Adrenal gland (tissue), 12 donors: ENCODE results near the gene C12orf50. TPM values are rescaled to one million over a fixed set of nuclear protein-coding genes. Genes with fewer than 3 reads are reported as not detected.
"Not testable (repeated sequence)": the region's sequence is repeated elsewhere in the genome, so short reads cannot be mapped to it uniquely, and the experiment has no call there.

Experiments
- DNase-seq, 7 donors: peaks; one replicate each; pipeline ENCODE4 v3.0.0-alpha.2; 2019 to 2020
- H3K27ac ChIP-seq, 5 donors: fragments of 200-600 bp; sonication (generic) in 4 of 5; 1 replicate in 3 of 5; 2 replicates in 2 of 5; pipeline versions ENCODE4 v1.5.1 to v1.8.0; 2016 to 2020; ENCODE audit warnings: mild to moderate bottlenecking in 1 of 5
- H3K27me3 ChIP-seq: fragments of 200-600 bp; 2 replicates; pipeline ENCODE4 v1.8.0; 2021
- H3K36me3 ChIP-seq, 2 donors: fragments of 200-600 bp; replicated peaks in 1 of 2; 1 replicate in 1 of 2; 2 replicates in 1 of 2; pipeline versions ENCODE4 v1.5.1 to v1.8.0; 2018 to 2022
- H3K4me1 ChIP-seq, 2 donors: fragments of 200-600 bp; replicated peaks in 1 of 2; 1 replicate in 1 of 2; 2 replicates in 1 of 2; pipeline versions ENCODE4 v1.5.1 to v1.8.0; 2018 to 2021
- H3K4me3 ChIP-seq, 4 donors: fragments of 200-600 bp; sonication (generic) in 3 of 4; one replicate each; pipeline ENCODE4 v1.5.1; 2016 to 2018
- H3K9me3 ChIP-seq, 3 donors: fragments of 200-600 bp; sonication (generic) in 1 of 3; replicated peaks in 1 of 3; 1 replicate in 2 of 3; 2 replicates in 1 of 3; pipeline versions ENCODE4 v1.5.1 to v1.8.0; 2016 to 2021
- POLR2A ChIP-seq, 2 donors: fragments of 450-650 bp; IDR thresholded peaks; one replicate each; pipeline ENCODE4 v1.6.1; 2017; ENCODE audit warnings: antibody characterized with exemption in 2 of 2, mild to moderate bottlenecking in 2 of 2, moderate library complexity in 1 of 2
- WGBS, 4 donors: extraction: QIAGEN DNeasy Blood & Tissue Kit in 2 of 4; methylation state at CpG; one replicate each; pipeline versions ENCODE4 v1.1.5 to v1.1.7; 2013 to 2017; 5-methylcytosine and 5-hydroxymethylcytosine counted together
- intact Hi-C, 2 donors: fragments of 100-400 bp; cut with DNase I; formaldehyde crosslinking; loops; one replicate each; pipeline versions ENCODE4 v1.14.1 to v1.15.0; 2022 to 2023
- polyA plus RNA-seq, 3 donors: library from polyadenylated mRNA; stranded (reverse); fragments of 200-250 nt in 2 of 3; fragments of 350-450 nt in 1 of 3; fragmentation: Illumina TruSeq in 1 of 3; extraction: RNeasy Lipid Tissue Mini Kit (QIAGEN cat#74804) in 1 of 3; gene quantifications; one replicate each; pipeline ENCODE4 v1.2.3, GENCODE V29; 2013 to 2014
- total RNA-seq, 9 donors: library from RNA; depleted of rRNA in 4 of 9; stranded (reverse); fragments of >200 nt in 4 of 9; fragments of 120-200 nt in 1 of 9; fragmentation: NEBNext Ultra II Directional in 1 of 9; extraction: Animal tissue kit (Norgen Biotek cat#: 25700) in 1 of 9; gene quantifications; one replicate each; pipeline versions ENCODE4 v1.1.0 to v1.2.4, GENCODE V29; 2013 to 2023
- TF ChIP-seq, protein P1 (sequence below), 6 experiments: fragments of 450-650 bp in 4 of 6; fragments of 200-600 bp in 2 of 6; sonication (generic) in 1 of 6; IDR thresholded peaks; 1 replicate in 5 of 6; 2 replicates in 1 of 6; pipeline versions ENCODE4 v1.5.1 to v1.8.0; 2016 to 2021; ENCODE audit warnings: antibody characterized with exemption in 6 of 6, mild to moderate bottlenecking in 2 of 6, moderate library complexity in 1 of 6
- donor health status: healthy with polysubstance abuse.
- donor health status: Bipolar disorder and iron deficiency.
- donor health status: DM: yes; HTN: yes; CAD: no.
- donor health status: DM: no; HTN: no; CAD: no.
- donor health status: DM: no; HTN: no; CAD: no.
- donor health status: DM: yes; HTN: yes; CAD: no.

Gene C12orf50
- total and polyA plus RNA-seq, 12 donors = 0.04 to 1.4 (median 0.16) TPM; not detected in 2

DNA sequence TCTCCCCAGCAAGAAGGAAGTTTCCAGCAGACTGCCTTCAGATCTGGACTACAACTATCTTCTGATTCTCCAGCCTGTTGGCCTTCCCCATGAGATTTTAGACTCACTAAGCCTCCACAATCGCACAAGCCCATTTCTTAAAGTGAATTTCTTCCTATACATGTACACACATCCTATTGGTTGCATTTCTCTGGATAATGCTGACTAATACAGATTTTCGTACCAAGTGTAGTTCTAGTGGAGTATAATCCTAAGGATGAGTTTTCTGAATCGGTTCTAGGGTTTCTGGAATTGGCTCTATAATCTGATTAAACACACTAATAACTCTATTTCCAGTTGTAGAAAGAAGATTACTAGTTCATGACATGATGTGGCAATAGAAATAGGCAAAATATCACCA is 53.3 kb downstream of the C12orf50 start:
- no peaks in the 10 kb centered on the region for H3K9me3 ChIP-seq
- WGBS, 4 donors = 72 to 79% (median 75%) methylated on average over 3 of the region's 3 CpGs
- no peaks in the 10 kb centered on the region for H3K27me3 ChIP-seq
- intact Hi-C loops = no loop called here
- no peaks in the 10 kb centered on the region for H3K36me3 ChIP-seq
- no peaks in the 10 kb centered on the region for H3K4me1 ChIP-seq
- no peak for TF ChIP-seq POLR2A (IDR thresholded peaks at IDR 0.05)
- TF ChIP-seq, protein P1, sequence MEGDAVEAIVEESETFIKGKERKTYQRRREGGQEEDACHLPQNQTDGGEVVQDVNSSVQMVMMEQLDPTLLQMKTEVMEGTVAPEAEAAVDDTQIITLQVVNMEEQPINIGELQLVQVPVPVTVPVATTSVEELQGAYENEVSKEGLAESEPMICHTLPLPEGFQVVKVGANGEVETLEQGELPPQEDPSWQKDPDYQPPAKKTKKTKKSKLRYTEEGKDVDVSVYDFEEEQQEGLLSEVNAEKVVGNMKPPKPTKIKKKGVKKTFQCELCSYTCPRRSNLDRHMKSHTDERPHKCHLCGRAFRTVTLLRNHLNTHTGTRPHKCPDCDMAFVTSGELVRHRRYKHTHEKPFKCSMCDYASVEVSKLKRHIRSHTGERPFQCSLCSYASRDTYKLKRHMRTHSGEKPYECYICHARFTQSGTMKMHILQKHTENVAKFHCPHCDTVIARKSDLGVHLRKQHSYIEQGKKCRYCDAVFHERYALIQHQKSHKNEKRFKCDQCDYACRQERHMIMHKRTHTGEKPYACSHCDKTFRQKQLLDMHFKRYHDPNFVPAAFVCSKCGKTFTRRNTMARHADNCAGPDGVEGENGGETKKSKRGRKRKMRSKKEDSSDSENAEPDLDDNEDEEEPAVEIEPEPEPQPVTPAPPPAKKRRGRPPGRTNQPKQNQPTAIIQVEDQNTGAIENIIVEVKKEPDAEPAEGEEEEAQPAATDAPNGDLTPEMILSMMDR (IDR thresholded peaks at IDR 0.05) = no peak
- DNase-seq = no peak
- H3K4me3 ChIP-seq = no peak overlapping the region
- H3K27ac ChIP-seq = no peak overlapping the region

DNA sequence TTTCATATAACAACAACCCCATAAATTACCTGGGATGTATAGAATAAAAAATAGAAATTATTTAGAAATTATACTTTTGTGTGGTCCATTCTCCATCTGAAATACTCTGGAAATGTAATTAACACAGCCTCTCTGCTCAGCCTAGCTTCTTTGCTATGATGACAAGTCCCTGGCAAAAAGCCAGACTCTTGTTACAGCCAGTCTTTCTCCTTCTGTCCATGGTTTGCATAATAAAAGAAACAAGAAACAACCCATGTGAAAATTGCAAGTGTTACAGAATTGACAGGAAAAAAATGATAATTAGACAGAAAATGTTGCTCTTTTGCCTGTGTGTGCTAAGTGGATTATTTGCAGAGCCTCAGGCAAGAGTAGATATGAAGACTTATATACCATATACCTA is 61.3 kb downstream of the C12orf50 start:
- no peaks in the 10 kb centered on the region for H3K4me1 ChIP-seq
- DNase-seq = peak in 1 of 7 donors; percentile 7
- H3K27me3 ChIP-seq = no peaks in the 10 kb centered on the region
- TF ChIP-seq, protein P1 (IDR thresholded peaks at IDR 0.05) = no peak
- no peak for TF ChIP-seq POLR2A (IDR thresholded peaks at IDR 0.05)
- peaks cover 0 to 6% (median 0%) of the 10 kb centered on the region in 3 donors for H3K9me3 ChIP-seq
- intact Hi-C loops = no loop called here
- no peak overlapping the region for H3K27ac ChIP-seq
- no peaks in the 10 kb centered on the region for H3K36me3 ChIP-seq
- no peak overlapping the region for H3K4me3 ChIP-seq

DNA sequence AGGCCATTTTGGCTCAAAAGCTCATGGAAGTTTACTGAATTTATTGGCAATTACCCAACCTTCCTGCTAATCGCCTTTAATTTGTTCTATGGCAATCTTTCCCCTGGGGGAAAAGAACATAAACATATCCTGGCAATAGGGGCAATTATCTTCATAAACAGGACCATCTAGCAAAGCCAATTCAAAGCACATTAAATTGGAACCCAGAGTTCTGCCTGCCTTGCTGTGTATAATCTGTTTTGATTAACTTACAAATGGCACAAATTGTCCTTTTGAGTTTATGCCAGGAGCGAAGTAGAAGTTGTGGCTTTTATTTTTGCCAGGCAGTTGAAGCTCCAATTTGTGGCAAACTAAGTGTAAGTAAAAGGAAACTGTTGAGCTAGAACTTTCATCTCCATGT is 68.6 kb downstream of the C12orf50 start:
- TF ChIP-seq, protein P1 (IDR thresholded peaks at IDR 0.05) = no peak
- TF ChIP-seq POLR2A (IDR thresholded peaks at IDR 0.05) = no peak
- 50 to 52% (median 51%) methylated on average over 2 of the region's 2 CpGs for WGBS, 4 donors

DNA sequence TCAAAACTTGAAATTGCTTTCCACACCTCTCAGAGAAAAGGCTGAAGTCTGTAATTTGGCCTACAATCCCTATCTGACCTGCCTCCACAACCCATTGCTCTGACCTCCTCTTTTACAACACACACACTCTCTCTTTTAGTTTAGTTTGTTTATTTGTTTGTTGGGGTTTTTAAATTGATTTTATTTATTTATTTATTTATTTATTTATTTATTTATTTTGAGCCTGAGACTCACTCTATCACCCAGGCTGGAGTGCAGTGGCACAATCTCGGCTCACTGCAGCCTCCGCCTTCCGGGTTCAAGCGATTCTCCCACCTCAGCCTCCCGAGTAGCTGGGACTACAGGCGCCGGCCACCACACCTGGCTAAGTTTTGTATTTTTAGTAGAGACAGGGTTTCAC is 75.2 kb downstream of the C12orf50 start:
- H3K9me3 ChIP-seq, H3K4me1 ChIP-seq, H3K4me3 ChIP-seq, intact Hi-C loops, DNase-seq, H3K27me3 ChIP-seq, H3K27ac ChIP-seq, H3K36me3 ChIP-seq: not testable (repeated sequence)
- WGBS, 4 donors = 87 to 95% (median 91%) methylated on average over 7 of the region's 7 CpGs

More for the DNA sequence above, 68.6 kb downstream of the C12orf50 start:
- intact Hi-C loops = no loop called here
- Histone ChIP-seq H3K4me3 (no peak overlapping the region), H3K4me1 (no peaks in the 10 kb centered on the region), H3K27ac (no peak overlapping the region), H3K27me3 (no peaks in the 10 kb centered on the region), H3K36me3 (no peaks in the 10 kb centered on the region), H3K9me3 (peaks cover 0 to 6% (median 0%) of the 10 kb centered on the region in 3 donors)
- no peak for DNase-seq

DNA sequence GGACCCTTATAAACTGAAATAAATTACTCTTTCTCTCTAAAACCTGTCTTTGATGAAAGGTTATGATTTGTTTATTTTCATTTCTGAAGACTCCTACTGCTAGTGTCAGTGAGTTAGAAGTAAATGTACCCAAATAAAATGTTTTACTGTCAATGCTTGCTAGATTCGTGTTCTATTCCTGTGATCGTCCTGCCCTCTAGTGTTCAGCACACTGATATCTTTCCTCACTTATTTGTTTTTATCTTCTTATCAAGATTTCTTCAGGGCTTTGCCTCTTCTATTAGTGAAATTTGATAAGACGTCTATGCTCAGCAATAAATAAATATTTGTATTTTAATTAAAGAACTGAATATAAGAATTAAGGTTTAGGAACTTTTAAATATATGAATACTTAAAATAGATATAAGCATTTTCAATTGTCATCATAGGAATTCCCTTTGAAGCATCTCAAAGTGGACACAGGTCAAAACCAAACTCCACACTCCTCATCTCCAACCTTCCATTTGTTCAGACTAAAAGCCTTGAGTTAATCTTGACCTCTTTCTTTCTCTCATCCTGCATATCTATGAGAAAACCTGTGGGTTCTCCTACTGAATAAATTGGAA is 75.8 kb downstream of the C12orf50 start:
- TF ChIP-seq, protein P1 (IDR thresholded peaks at IDR 0.05) = peak; percentile 24 to 56 (median 38)
- no peak for TF ChIP-seq POLR2A (IDR thresholded peaks at IDR 0.05)
- Histone ChIP-seq H3K4me1 (no peaks in the 10 kb centered on the region), H3K27ac (no peak overlapping the region), H3K9me3 (no peaks in the 10 kb centered on the region), H3K27me3 (no peaks in the 10 kb centered on the region), H3K4me3 (no peak overlapping the region), H3K36me3 (no peaks in the 10 kb centered on the region)
- intact Hi-C loops = no loop called here
- 2 to 4% (median 3%) methylated on average over 2 to 3 of the region's 3 CpGs for WGBS, 4 donors
- DNase-seq = peak in 1 of 7 donors; percentile 20
